Islet precursor cell (in vitro differentiated cells): Measurements from ENCODE around the gene ELMO1.
A peak's percentile ranks its signal among the peaks of the same experiment; 100 is the strongest.

Source experiments
- DNase-seq: peaks from one replicate; pipeline ENCODE4 v3.0.0-alpha.2; 2018

Gene ELMO1

GRCh38 chr7:37467002-37467401, 18.3 kb upstream of the ELMO1 start:
- no peak for DNase-seq

DNA sequence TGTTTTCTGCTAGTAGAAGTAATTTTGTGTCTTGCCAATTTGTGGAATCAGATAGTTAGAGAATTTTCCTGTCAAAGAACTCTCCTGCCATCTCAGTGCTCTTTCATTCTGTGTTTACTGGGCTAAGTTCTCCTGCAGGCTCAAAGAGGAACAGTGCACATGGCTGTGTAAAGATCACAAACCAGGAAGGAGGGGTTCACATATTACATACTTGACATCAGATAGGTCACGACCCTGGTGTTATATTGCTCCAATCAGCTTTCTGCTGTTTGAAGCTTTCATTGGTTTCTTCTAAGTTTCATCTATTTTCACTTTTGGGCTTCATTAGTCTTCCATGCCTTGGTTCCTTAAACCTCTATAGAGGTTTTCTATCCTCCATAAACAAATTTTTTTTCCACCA, 13.5 kb upstream of the ELMO1 start:
- no peak for DNase-seq

DNA sequence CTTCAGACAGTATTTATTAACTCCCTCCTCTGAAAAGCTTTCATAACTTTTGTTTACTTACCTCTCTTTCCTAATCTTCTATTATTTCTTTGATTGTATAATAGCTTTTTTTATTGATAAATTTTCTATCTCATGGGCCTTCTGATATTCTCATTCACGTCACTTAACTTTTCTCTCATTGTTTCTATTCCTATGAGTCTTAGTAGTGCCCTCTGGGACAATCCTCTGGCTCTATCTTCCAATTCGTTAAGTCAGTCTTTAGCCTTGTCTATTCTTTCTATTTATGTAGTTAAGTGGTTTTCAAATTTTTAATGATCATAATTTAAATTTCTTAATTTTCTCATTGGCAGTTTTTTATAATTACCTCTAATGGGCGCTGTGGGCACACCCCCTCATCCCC, 6.4 kb upstream of the ELMO1 start:
- no peak for DNase-seq

DNA sequence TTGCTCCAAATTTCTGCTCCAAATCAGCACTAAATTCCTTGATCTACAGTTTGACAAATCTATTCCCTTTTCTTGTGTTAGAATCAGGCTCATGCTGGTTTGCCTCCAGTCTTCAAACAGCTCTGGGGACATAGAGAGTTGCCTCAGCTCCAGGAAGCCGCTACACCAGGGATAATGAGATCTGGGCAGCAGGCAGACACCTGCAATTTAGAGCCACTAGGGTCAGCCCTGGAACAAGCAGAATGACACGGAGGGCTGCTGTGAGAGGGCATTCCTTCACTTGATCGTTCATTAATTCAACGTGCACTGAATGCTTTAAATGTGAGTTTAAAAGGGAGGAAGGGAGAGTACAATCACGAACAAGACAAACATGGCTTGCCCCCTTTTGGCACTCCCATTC, 3.7 kb upstream of the ELMO1 start:
- peak; percentile 62 for DNase-seq

GRCh38 chr7:37450035-37450434, 1.4 kb upstream of the ELMO1 start:
- DNase-seq, result no peak

- DNase-seq, result no peak
Measured at GRCh38 chr7:37449621-37450020, 957 bp upstream of the ELMO1 start.

- peak; percentile 59 for DNase-seq
Measured at GRCh38 chr7:37448011-37448635, 541 bp downstream of the ELMO1 start.

DNA sequence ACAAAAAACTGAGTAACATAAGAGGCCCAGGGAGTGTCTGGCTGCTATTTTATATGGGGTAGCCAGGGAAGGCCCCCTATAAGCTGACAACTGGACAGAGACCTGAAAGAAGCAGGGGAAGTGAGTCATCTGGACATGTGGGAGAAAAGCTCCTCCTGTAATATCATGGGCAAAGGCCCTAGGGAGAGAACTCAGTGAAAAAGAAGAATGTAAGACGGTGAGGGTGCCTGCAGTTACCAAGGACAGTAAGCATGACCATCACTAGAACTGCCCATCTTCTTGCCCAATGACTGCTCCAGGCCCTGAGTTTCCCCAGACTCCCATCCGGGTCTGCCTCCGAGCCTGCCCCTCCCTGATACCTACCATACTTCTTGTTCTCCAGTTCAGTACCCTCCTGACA, 2.3 kb downstream of the ELMO1 start:
- DNase-seq, result peak; percentile 86

GRCh38 chr7:37445790-37446189, 2.9 kb downstream of the ELMO1 start:
- DNase-seq, result peak; percentile 66

DNA sequence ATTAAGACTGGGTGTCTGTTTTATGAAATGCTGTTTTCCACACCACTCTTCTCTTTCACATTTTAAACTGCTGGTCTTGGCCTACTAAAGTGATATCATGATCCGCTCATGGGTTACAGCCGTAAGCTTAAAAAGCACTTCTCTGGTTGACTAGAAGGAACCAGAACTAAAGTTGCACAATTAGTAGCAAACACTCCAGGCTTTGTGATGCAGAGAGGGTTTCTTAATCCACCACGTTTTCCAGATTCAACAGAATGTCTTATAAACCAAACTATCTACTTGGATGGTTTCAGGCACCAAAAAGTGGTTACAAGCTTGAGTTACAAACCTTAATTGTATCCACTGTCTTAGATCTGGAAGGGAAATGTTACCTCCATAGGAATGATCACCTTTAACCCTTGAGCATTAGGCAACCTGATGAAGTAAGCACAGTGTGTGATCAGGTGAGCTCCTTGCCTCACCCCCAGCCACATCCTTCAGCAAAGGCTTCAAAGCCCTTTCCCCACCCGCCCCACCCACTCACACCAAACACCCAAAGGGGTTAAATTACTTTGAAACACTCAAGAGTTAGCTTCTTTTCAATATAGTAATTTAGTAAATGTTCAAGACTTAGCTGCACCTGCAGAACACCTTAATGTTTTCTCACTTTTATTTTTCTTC, 3.5 kb downstream of the ELMO1 start:
- no peak for DNase-seq

DNA sequence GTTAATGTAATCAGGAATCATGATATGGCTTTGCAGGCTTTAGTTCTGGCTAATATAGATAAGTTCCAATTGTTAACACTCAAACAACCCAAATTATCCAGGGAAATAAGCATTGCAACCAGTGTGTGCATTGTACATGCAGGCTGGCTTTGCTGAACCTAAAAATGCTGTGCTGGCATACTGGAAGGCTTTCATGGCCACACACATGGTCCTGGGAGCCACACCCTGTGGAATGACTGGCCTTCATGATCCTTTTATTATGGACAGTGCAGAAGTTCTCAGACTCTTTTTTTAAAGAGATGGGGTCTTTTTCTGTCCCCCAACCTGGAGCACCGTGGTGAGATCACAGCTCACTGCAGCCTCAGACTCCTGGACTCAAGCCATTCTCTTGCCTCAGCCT, 5.0 kb downstream of the ELMO1 start:
- DNase-seq, result no peak

- no peak for DNase-seq
Measured at GRCh38 chr7:37442268-37442667, 6.4 kb downstream of the ELMO1 start.

DNA sequence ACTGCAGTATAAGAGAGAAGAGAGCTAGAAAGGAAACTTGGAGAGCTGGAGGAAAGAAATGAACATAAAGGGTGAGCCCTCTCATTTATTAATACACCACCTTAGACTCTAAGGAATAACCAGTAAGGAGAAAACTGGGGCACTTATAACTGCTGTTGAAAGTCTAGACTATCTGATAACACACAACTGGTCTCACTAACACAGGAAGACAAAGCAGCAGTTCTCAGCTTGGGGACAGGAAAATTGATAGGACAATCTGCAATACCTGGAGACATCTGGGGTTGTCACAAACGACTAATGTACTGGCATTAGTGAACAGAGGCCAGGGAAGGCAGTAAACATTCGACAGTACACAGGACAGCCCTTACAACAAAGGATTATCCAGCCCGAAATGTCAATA, 6.8 kb downstream of the ELMO1 start:
- no peak for DNase-seq

DNA sequence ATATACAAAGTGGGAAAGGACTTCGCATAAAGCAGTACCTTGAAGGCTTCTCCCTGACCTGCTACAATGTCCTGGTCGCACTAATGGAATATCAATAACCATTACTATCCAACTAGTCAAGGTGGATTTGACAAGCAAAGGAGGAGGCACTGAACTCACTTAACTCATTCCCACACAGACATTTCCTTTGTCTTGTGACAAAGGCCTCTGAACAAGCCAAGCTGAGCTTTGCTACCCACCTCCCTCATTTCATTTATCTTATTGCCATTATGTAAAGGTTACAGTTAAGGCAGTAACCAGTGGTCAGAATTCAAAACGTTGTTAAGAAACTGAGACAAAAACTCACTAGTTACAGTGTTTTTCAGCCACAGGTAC, 7.3 kb downstream of the ELMO1 start:
- no peak for DNase-seq

GRCh38 chr7:37440738-37441385, 7.8 kb downstream of the ELMO1 start:
- no peak for DNase-seq

GRCh38 chr7:37439653-37440026, 9.0 kb downstream of the ELMO1 start:
- no peak for DNase-seq

DNA sequence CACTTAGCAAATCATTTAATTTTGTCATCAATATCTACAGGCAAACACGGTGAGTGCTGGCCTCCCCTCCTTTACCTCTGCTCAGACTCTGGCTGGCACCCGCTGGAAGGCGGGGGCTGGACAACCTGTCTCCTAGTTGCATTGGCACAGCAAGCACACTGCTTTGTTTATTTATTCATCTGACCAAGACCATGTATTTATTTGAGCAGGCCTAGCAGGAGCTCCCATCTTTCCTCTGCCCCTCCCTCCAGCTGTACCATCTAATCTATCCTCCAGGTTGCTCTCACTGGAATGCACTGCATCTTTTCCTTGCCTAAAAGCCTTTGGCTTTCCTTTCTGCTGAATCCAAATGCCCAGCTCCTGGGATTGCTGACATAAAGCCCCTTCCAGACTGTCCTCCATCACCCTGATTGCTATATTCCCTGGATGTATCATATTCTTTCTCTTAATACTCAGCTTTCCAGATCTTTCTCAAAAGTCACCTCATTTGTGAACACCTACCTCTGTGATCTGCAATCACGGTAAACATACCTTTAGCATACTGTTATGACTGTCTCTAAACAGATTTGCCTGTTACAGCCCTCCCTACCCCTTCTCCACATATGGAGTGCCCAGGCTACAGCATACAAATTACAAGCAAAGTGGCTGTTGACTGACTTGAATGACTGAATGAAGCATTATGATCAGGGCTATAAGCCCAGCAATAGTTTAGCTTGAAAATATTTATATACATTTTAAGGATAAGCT, 9.6 kb downstream of the ELMO1 start:
- DNase-seq, result no peak

DNA sequence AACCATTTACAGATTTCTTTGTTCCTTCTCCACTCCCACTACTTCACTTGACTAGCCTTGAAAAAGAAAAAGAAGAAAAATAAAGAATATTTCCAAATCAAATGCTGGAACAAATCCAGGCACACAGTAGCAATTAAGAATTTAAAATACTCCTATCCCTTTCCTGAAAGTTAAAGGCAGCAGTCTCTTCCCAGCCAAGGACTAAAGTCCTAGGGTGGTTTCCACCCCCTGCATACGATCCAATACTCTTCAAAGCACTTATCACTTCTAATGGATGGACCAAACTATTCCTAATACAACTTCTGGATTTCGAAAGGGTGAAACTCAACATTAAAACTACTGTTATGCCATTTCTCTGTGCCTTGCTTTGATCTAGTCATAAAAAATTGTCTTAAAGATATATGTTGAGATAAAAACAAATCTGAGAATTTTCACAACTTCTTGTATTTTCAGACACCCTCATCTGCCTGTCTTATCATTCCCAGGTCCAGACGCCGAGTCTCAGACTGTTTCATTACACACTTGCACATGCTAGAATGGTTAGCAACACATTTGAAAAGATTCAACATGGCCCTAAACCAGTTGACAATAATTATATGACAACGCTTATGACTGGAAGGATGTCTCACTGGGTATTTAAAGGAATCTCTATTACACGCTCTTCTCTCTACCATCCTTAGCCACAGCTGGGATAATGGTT, 13.4 kb downstream of the ELMO1 start:
- no peak for DNase-seq

- DNase-seq, result no peak
Measured at GRCh38 chr7:37434529-37434928, 14.1 kb downstream of the ELMO1 start.

DNA sequence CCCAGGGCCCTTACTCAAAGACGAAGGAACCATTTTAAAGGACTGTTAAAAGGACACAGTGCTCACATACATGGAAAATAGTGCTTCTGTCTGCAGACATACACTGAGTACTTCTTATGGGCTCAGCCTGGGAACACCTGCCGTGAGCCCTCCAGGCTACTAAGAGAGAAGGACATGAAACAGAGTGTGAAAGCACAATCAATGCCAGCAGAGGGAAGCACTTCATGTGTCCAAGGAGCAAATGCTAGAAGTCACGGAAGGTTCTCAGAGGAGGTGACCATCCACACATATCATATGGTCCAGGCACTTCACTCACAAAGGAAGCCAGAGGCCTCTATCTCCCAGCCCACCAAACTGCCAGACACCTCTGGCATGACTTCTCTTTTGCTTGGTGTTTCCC, 15.5 kb downstream of the ELMO1 start:
- DNase-seq, result no peak

GRCh38 chr7:37432281-37432920, 16.3 kb downstream of the ELMO1 start:
- DNase-seq, result no peak

GRCh38 chr7:37431413-37431812, 17.3 kb downstream of the ELMO1 start:
- DNase-seq, result no peak

DNA sequence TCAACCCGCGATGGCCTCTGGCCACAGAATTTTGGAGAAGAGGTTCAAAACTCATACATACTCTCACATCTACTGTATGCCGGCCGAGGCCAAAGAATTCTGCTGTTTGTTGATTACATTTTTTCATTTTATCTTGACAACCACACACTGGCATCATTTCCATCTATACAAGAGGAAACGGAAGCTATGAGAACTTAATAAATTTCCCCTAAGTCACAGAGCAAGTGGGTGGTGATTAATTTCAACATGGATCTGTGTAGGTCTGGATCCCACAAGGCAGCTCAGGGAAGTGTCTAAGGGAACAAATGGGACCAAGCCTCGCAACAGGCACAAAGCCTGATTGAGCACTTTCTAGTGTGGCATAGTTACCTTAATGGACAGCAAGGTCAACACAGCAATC, 18.0 kb downstream of the ELMO1 start:
- no peak for DNase-seq
